ENCODE measurements around the gene LSM5.
A peak's percentile ranks its signal among the peaks of the same experiment; 100 is the strongest.

The LSM5 gene

GRCh38 chr7:32489788-32490126 lies 423 bp downstream of the LSM5 start:
- no peak for TF ChIP-seq GATA2 (IDR thresholded peaks at IDR 0.05; ENCODE audit: low read depth, low read length)
- no peak for TF ChIP-seq GATA3 (IDR thresholded peaks at IDR 0.05; ENCODE audit: low read depth, low read length)

GRCh38 chr7:32481921-32482320 lies 8.3 kb downstream of the LSM5 start:
- TF ChIP-seq GATA3 (IDR thresholded peaks at IDR 0.05; ENCODE audit: low read depth, low read length): peak; percentile 23; the same call in 1 of the 2 replicates
- TF ChIP-seq GATA2 (IDR thresholded peaks at IDR 0.05; ENCODE audit: low read depth, low read length): peak; percentile 37; the same call in 1 of the 2 replicates

GRCh38 chr7:32481176-32481575 lies 9.0 kb downstream of the LSM5 start:
- TF ChIP-seq GATA2 (IDR thresholded peaks at IDR 0.05; ENCODE audit: low read depth, low read length) (no peak), GATA3 (IDR thresholded peaks at IDR 0.05; ENCODE audit: low read depth, low read length) (no peak)

DNA sequence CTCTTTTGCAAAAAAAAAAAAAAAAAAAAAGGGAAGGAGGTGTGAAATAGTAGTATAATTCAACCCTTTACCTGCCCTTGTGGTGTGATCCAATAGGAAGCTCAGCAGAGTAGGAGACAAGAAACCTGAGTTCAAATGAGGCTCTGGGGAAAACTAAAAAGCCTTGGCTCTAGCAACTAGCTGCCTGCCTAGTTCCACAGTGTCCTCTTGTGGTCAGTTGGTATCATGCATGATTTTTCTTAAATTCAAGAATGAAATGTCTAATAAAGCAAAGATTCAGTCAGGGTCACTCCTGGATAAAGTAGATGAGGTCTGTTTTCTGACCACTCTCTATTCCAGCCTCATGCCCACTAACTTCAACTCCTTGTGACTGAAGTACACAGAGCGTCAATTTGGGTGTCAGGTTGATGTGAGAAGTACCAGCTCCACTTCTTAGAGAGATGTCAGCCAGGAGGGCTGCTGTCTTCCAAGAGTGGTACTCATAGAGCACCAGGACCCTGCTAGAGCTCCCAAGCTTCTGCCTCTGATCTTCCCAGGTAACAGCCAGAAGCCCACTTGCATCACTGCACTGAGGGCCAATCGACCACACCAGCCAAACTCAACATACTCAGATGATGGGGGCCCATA lies 10.5 kb downstream of the LSM5 start:
- TF ChIP-seq GATA2 (IDR thresholded peaks at IDR 0.05; ENCODE audit: low read depth, low read length) (no peak), GATA3 (IDR thresholded peaks at IDR 0.05; ENCODE audit: low read depth, low read length) (no peak)

GRCh38 chr7:32477649-32477980 lies 12.6 kb downstream of the LSM5 start:
- TF ChIP-seq GATA2 (IDR thresholded peaks at IDR 0.05; ENCODE audit: low read depth, low read length): no peak
- TF ChIP-seq GATA3 (IDR thresholded peaks at IDR 0.05; ENCODE audit: low read depth, low read length): no peak

DNA sequence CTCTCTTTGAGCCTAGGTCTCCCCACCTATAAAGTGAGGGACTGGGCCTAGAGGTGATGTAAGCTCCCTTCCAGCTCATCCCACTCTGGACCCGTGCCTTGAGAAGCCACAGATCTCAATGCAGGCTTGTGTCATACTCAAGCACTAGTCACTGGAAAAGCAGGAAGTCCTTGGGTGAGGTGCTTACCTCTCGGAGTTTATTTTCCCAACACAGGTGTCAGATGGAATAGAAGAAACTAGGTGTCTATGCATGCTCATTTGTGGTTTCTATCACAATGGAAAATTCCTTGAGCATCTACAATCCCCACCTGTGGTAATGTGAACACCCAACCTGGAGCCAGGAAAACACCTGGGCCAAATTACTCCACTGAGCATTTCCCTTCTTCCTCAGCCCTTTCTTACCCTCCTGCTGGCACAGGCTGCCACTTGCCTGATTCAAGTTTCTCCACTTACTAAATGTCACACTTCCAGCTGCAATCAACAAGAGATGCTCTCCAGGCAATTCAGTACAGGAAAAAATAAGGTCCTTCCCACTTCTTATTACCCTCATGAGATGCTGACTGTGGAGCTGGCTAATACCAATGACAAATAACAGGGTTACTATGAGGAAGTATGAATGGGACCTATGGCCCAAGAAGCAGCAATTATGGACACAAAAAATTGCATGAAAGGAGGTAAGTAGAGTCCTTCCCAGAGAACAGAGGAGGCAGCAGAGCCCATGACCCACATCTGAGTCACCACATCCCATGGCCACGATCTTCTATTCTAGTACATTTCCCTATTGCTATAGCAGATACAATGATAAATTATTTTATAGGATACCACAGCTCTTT lies 13.1 kb downstream of the LSM5 start:
- TF ChIP-seq GATA2 (IDR thresholded peaks at IDR 0.05; ENCODE audit: low read depth, low read length) (no peak), GATA3 (IDR thresholded peaks at IDR 0.05; ENCODE audit: low read depth, low read length) (no peak)

GRCh38 chr7:32474008-32474407 lies 16.2 kb downstream of the LSM5 start:
- TF ChIP-seq GATA2 (IDR thresholded peaks at IDR 0.05; ENCODE audit: low read depth, low read length) (no peak), GATA3 (IDR thresholded peaks at IDR 0.05; ENCODE audit: low read depth, low read length) (no peak)

DNA sequence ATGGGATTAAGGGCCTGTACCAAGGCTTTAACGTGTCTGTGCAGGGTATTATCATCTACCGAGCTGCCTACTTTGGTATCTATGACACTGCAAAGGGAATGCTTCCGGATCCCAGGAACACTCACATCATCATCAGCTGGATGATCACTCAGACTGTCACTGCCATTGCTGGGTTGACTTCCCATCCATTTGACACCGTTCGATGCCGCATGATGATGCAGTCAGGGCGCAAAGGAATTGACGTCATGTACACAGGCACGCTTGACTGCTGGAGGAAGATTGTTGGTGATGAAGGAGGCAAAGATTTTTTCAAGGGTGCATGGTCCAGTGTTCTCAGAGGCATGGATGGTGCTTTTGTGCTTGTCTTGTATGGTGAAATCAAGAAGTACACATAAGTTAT lies 18.2 kb downstream of the LSM5 start:
- TF ChIP-seq GATA3 (IDR thresholded peaks at IDR 0.05; ENCODE audit: low read depth, low read length): no peak

DNA sequence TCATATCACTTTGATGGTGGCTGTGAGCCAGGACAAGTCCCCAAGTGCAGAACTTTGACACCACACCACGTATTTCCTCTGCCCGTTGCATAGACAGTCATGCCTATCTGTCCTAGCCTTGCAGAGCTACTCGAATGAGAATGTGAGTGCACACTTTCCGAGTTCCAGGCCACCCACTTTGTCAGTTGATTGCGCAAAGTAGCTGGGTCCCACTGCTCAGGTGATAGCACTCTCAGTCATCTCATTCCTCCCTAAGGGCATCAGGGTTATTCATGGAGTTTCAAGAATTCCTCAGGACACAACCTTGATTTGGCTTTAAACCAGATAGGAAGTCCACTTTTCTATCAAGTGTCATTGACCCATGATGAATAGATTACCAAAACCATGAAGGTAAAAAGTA lies 19.3 kb downstream of the LSM5 start:
- TF ChIP-seq GATA2 (IDR thresholded peaks at IDR 0.05; ENCODE audit: low read depth, low read length) (no peak), GATA3 (IDR thresholded peaks at IDR 0.05; ENCODE audit: low read depth, low read length) (no peak)

DNA sequence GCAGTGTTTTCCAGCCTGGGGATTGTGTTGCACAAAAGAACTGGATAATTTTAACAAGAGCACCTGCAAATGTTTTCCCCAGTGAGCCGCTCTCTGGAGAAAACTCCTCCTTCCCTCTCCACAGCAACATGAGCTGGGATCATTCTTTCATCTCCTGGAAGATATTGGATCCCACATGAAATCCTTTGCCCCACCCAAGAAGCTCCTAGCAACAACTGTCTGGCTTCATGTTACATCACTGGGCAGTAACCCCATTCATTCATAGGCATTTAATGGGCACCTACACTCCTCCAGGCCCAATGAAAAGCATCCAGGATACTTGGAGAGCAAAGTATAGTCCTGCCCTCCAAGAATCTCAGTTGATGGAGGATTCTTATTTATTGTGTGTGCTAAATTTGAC lies 27.2 kb downstream of the LSM5 start:
- no peak for TF ChIP-seq GATA2 (IDR thresholded peaks at IDR 0.05; ENCODE audit: low read depth, low read length)
- TF ChIP-seq GATA3 (IDR thresholded peaks at IDR 0.05; ENCODE audit: low read depth, low read length): no peak

GRCh38 chr7:32462451-32462850 lies 27.7 kb downstream of the LSM5 start:
- no peak for TF ChIP-seq GATA3 (IDR thresholded peaks at IDR 0.05; ENCODE audit: low read depth, low read length)
- TF ChIP-seq GATA2 (IDR thresholded peaks at IDR 0.05; ENCODE audit: low read depth, low read length): no peak

GRCh38 chr7:32461484-32461883 lies 28.7 kb downstream of the LSM5 start:
- TF ChIP-seq GATA3 (IDR thresholded peaks at IDR 0.05; ENCODE audit: low read depth, low read length) (no peak), GATA2 (IDR thresholded peaks at IDR 0.05; ENCODE audit: low read depth, low read length) (no peak)

GRCh38 chr7:32459788-32460187 lies 30.4 kb downstream of the LSM5 start:
- TF ChIP-seq GATA3 (IDR thresholded peaks at IDR 0.05; ENCODE audit: low read depth, low read length): no peak
- TF ChIP-seq GATA2 (IDR thresholded peaks at IDR 0.05; ENCODE audit: low read depth, low read length): no peak

DNA sequence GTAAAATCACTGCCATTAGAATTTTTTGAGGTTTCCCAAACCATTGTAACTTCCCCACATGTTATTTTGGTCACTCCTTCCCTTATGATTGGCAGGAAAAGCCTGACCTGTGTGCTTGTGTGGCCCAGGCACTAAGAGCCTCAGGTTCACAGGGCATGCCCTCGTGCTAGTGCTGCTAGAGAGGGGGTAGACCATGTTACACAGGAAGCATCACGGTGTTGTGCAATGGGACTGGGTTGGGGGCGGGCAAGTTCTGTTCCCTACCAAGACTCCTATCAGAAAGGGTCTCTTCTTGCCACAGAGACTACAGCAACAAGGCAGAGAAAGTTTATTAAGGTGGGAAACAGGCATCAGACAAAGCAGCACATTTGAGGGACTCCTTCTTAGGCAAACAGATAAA lies 32.2 kb downstream of the LSM5 start:
- TF ChIP-seq GATA3 (IDR thresholded peaks at IDR 0.05; ENCODE audit: low read depth, low read length): no peak
- no peak for TF ChIP-seq GATA2 (IDR thresholded peaks at IDR 0.05; ENCODE audit: low read depth, low read length)

DNA sequence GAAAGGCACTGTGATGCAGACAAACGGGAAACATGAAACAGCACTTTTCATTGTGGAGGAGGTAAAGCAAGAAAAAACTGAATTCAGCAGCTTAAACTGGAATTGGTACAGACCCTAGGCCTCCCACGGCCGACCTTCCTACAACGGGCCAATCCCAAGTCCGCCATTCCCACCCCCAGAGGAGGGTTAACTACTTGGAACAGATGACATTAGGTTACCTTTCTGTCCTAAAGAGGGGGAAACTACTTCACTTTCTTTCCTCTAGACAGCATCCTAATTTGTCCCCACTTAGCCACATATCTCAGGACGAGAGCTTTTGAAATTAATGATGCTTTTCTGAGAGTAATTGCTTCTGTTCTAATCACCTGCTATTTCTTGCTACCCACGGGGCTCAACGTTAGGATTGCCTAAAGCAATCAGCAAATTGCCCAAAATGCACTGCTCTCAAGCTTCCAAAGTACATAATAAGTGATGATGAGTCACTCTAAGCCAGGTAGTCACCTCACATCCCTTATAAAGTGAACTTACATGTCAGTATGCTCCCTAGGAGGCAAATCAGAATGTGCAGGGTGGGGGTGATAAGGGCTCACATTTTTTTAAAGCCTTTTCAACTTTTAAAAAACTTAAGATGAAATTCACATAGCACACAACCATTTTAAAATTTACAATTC lies 36.7 kb downstream of the LSM5 start:
- TF ChIP-seq GATA2 (IDR thresholded peaks at IDR 0.05; ENCODE audit: low read depth, low read length) (no peak), GATA3 (IDR thresholded peaks at IDR 0.05; ENCODE audit: low read depth, low read length) (no peak)

Measured in SH-SY5Y (cell line).